ENCODE data around the gene HRH2.

HRH2 gene

GRCh38 chr5:175682664-175683063, 24.8 kb downstream of the HRH2 start:
- H3K4me2 ChIP-seq (ENCODE audit: low read length) = no peak overlapping the region
- H3K27me3 ChIP-seq (ENCODE audit: low read depth, low read length) = peaks cover 30% of the 10 kb centered on the region
- H3K79me2 ChIP-seq (ENCODE audit: low read length) = no peaks in the 10 kb centered on the region
- H4K20me1 ChIP-seq (ENCODE audit: insufficient read depth, low read length) = no peaks in the 10 kb centered on the region
- H2AFZ ChIP-seq (ENCODE audit: low read depth, low read length) = no peak overlapping the region
- no peaks in the 10 kb centered on the region for H3K4me1 ChIP-seq (ENCODE audit: low read length)
- no peak overlapping the region for H3K4me3 ChIP-seq (ENCODE audit: low read length)
- TF ChIP-seq EZH2phosphoT487 (IDR thresholded peaks at IDR 0.05; ENCODE audit: low read depth) = no peak
- TF ChIP-seq CTCF (IDR thresholded peaks at IDR 0.05; ENCODE audit: low read depth, low read length) = no peak
- no peak overlapping the region for H3K27ac ChIP-seq (ENCODE audit: low read length)
- no peaks in the 10 kb centered on the region for H3K9me3 ChIP-seq (ENCODE audit: insufficient read depth, low read length)
- H3K36me3 ChIP-seq (replicated peaks; ENCODE audit: low read depth, low read length) = no peaks in the 10 kb centered on the region
- H3K9ac ChIP-seq (ENCODE audit: low read length) = no peak overlapping the region

GRCh38 chr5:175683231-175683630, 25.4 kb downstream of the HRH2 start:
- Histone ChIP-seq H3K79me2 (ENCODE audit: low read length) (no peaks in the 10 kb centered on the region), H3K27me3 (ENCODE audit: low read depth, low read length) (peaks cover 30% of the 10 kb centered on the region), H3K36me3 (replicated peaks; ENCODE audit: low read depth, low read length) (no peaks in the 10 kb centered on the region), H3K4me3 (ENCODE audit: low read length) (no peak overlapping the region), H3K9me3 (ENCODE audit: insufficient read depth, low read length) (no peaks in the 10 kb centered on the region), H2AFZ (ENCODE audit: low read depth, low read length) (no peak overlapping the region), H3K4me1 (ENCODE audit: low read length) (no peaks in the 10 kb centered on the region), H3K4me2 (ENCODE audit: low read length) (no peak overlapping the region), H3K9ac (ENCODE audit: low read length) (no peak overlapping the region), H4K20me1 (ENCODE audit: insufficient read depth, low read length) (no peaks in the 10 kb centered on the region), H3K27ac (ENCODE audit: low read length) (no peak overlapping the region)
- TF ChIP-seq CTCF (IDR thresholded peaks at IDR 0.05; ENCODE audit: low read depth, low read length) (no peak), EZH2phosphoT487 (IDR thresholded peaks at IDR 0.05; ENCODE audit: low read depth) (no peak)

- H3K27ac ChIP-seq (ENCODE audit: low read length) = no peak overlapping the region
- H2AFZ ChIP-seq (ENCODE audit: low read depth, low read length) = no peak overlapping the region
- H3K4me1 ChIP-seq (ENCODE audit: low read length) = no peaks in the 10 kb centered on the region
- H3K27me3 ChIP-seq (ENCODE audit: low read depth, low read length) = peaks cover 26% of the 10 kb centered on the region
- H3K4me3 ChIP-seq (ENCODE audit: low read length) = no peak overlapping the region
- no peaks in the 10 kb centered on the region for H3K9me3 ChIP-seq (ENCODE audit: insufficient read depth, low read length)
- H3K9ac ChIP-seq (ENCODE audit: low read length) = no peak overlapping the region
- TF ChIP-seq EZH2phosphoT487 (IDR thresholded peaks at IDR 0.05; ENCODE audit: low read depth) (no peak), CTCF (IDR thresholded peaks at IDR 0.05; ENCODE audit: low read depth, low read length) (no peak)
- H3K4me2 ChIP-seq (ENCODE audit: low read length) = no peak overlapping the region
- no peaks in the 10 kb centered on the region for H3K79me2 ChIP-seq (ENCODE audit: low read length)
- H3K36me3 ChIP-seq (replicated peaks; ENCODE audit: low read depth, low read length) = no peaks in the 10 kb centered on the region
- H4K20me1 ChIP-seq (ENCODE audit: insufficient read depth, low read length) = no peaks in the 10 kb centered on the region
Observed at GRCh38 chr5:175683921-175684320, 26.1 kb downstream of the HRH2 start.

GRCh38 chr5:175684931-175685330, 27.1 kb downstream of the HRH2 start:
- Histone ChIP-seq H3K9me3 (ENCODE audit: insufficient read depth, low read length) (no peaks in the 10 kb centered on the region), H3K36me3 (replicated peaks; ENCODE audit: low read depth, low read length) (no peaks in the 10 kb centered on the region), H2AFZ (ENCODE audit: low read depth, low read length) (no peak overlapping the region), H3K27me3 (ENCODE audit: low read depth, low read length) (peaks cover 28% of the 10 kb centered on the region), H3K9ac (ENCODE audit: low read length) (no peak overlapping the region), H3K79me2 (ENCODE audit: low read length) (no peaks in the 10 kb centered on the region), H3K4me1 (ENCODE audit: low read length) (peaks cover 5% of the 10 kb centered on the region; the same call in 1 of the 2 replicates), H3K4me3 (ENCODE audit: low read length) (no peak overlapping the region), H3K27ac (ENCODE audit: low read length) (no peak overlapping the region), H4K20me1 (ENCODE audit: insufficient read depth, low read length) (no peaks in the 10 kb centered on the region), H3K4me2 (ENCODE audit: low read length) (no peak overlapping the region)
- no peak for TF ChIP-seq EZH2phosphoT487 (IDR thresholded peaks at IDR 0.05; ENCODE audit: low read depth)
